ENCODE results near the gene ARF1. TPM values are rescaled to one million over a fixed set of nuclear protein-coding genes. Genes with fewer than 3 reads are reported as not detected.

ARF1 gene
- total and polyA plus RNA-seq, 2 of the 8 experiments (the other 6 are each of a cell fraction or from before 2014, with no cell fraction given), result 265 to 471 TPM

DNA sequence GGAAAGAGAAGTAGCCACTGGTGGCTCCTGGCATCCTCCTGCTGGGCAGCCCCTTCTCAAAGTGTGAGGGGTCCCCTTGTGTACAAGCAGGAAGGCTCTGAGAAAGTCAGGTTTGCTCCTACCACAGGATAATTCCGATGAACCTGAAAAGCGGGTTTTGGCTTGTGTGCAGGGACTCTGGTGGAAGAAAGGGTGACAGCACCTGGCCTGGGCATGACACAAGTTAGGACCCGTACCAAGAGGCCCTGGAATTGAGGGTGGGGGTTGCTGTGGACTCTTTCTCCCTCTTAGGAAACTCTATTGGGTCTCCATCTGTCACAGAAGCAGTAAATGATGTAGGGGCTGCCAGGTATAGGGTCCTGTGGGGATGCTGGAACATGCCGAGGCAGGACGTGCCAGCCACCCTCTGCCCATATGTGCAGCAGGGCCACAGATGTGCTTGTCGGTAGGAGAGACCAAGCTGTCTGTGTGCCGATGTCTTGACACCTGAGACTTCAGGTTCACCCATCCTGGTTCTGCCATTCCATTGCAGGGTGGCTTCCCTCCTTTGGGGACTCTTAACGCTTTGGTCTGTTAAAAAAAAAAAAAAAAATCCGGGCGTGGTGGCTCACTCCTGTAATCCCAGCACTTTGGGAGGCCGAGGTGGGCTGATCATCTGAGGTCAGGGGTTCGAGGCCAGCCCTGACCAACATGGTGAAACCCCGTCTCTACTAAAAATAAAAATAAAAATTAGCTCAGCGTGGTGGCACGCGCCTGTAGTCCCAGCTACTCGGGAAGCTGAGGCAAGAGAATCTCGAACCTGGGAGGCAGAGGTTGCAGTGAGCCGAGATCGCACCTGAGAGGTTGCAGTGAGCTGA is 10.8 kb downstream of the ARF1 start:
- peaks cover 62% of the 10 kb centered on the region for H3K79me1 ChIP-seq (ENCODE audit: low read depth, low read length)
- peaks cover 0 to 3% (median 0%) of the 10 kb centered on the region in 4 experiments; a peak in 3 of 7 replicates for H3K4me1 ChIP-seq (replicated peaks in 1 of 4; ENCODE audit: control insufficient read depth in 3 of 4, insufficient read depth in 4 of 4, low read length in 3 of 4)
- H3K4me2 ChIP-seq (ENCODE audit: insufficient read depth in 1 of 2, low read depth in 2 of 2, low read length in 2 of 2), result no peak overlapping the region
- 91% methylated on average over 19 of the region's 20 CpGs; no CpG with 5 or more reads in 1 of the 2 experiments for WGBS, 2 experiments (ENCODE audit: extremely low coverage in 1 of 2, insufficient coverage in 1 of 2, insufficient read length in 1 of 2, insufficient replicate concordance in 2 of 2, low coverage in 1 of 2, low lambda C conversion rate in 2 of 2, missing lambda C conversion rate in 1 of 2)
- H4K5ac ChIP-seq (ENCODE audit: insufficient read length, low read depth, low read length), result no peak overlapping the region
- no peak overlapping the region for H3K9ac ChIP-seq (replicated peaks in 1 of 4; ENCODE audit: extremely low read depth in 1 of 4, low read depth in 3 of 4, low read length in 3 of 4)
- no peak overlapping the region for H3K27ac ChIP-seq (ENCODE audit: low read depth, low read length)
- no peak overlapping the region for H2AK5ac ChIP-seq (ENCODE audit: low read depth, low read length)
- H2BK15ac ChIP-seq (ENCODE audit: low read length), result no peak overlapping the region
- peaks cover 5 to 12% (median 8%) of the 10 kb centered on the region in 4 experiments; a peak in 7 of 8 replicates for H3K36me3 ChIP-seq (ENCODE audit: control insufficient read depth in 2 of 4, insufficient read depth in 4 of 4, low read length in 3 of 4)
- CTCF ChIA-PET (ENCODE audit: partially characterized antibody), result interaction anchor here (0.7 to 2.9 kb wide), 4 partner anchors 9 to 375 kb away, joined by 3 to 14 read pairs (median 4); no protein-coding TSS in a partner anchor
- H3K4ac ChIP-seq (replicated peaks; ENCODE audit: insufficient read length, low read depth, low read length), result no peak overlapping the region
- no peak for DNase-seq (ENCODE audit: low read depth in 1 of 2, low spot score in 2 of 2)
- peaks cover 57 to 89% of the 10 kb centered on the region in 2 experiments for H3K79me2 ChIP-seq (ENCODE audit: control insufficient read depth in 1 of 2, insufficient read depth in 2 of 2, low read length in 2 of 2)
- no peaks in the 10 kb centered on the region for H3K27me3 ChIP-seq (replicated peaks in 1 of 4; ENCODE audit: control insufficient read depth in 3 of 4, extremely low read depth in 1 of 4, insufficient read depth in 3 of 4, low read length in 3 of 4)
- no peak overlapping the region for H2BK5ac ChIP-seq (ENCODE audit: low read depth, low read length)
- no peaks in the 10 kb centered on the region for H3K23me2 ChIP-seq (ENCODE audit: low read depth, low read length)
- H3K9me3 ChIP-seq (ENCODE audit: insufficient read depth in 2 of 2, low read depth in 1 of 2, low read length in 1 of 2), result peaks cover 3 to 5% of the 10 kb centered on the region in 2 experiments; a peak in 3 of 4 replicates
- no peak overlapping the region for H3K56ac ChIP-seq (replicated peaks; ENCODE audit: insufficient read length, low read depth, low read length)
- no peak overlapping the region for H4K8ac ChIP-seq (ENCODE audit: extremely low read depth, insufficient read depth, low read length)
- no peak overlapping the region for H3K14ac ChIP-seq (ENCODE audit: insufficient read length)
- H4K20me1 ChIP-seq (replicated peaks in 1 of 2; ENCODE audit: control insufficient read depth in 1 of 2, insufficient read depth in 2 of 2, low read length in 2 of 2), result peaks cover 51 to 75% of the 10 kb centered on the region in 2 experiments
- no peak overlapping the region for H3K18ac ChIP-seq (ENCODE audit: extremely low read depth, low read length)
- H2BK20ac ChIP-seq (ENCODE audit: low read length), result no peak overlapping the region
- no peak overlapping the region for H3K4me3 ChIP-seq (ENCODE audit: extremely low read depth in 1 of 4, insufficient read depth in 2 of 4, low read depth in 3 of 4, low read length in 4 of 4)
- FAIRE-seq, result no peak
- H2AFZ ChIP-seq (ENCODE audit: low read length), result no peak overlapping the region
- H3K23ac ChIP-seq (ENCODE audit: insufficient read length), result no peak overlapping the region
- POLR2A ChIA-PET (ENCODE audit: partially characterized antibody), result interaction anchor here (1.1 to 7.1 kb wide), 4 partner anchors 6 to 72 kb away, joined by 3 to 53 read pairs (median 7); partner anchors contain the start of genes ARF1 and IBA57
- H4K91ac ChIP-seq (replicated peaks; ENCODE audit: insufficient read length, low read length), result no peak overlapping the region
- H2BK12ac ChIP-seq (ENCODE audit: low read depth, low read length), result no peak overlapping the region
- H2BK120ac ChIP-seq (replicated peaks; ENCODE audit: low read depth, low read length), result no peak overlapping the region
- no peak for TF ChIP-seq FOSL1 (IDR thresholded peaks at IDR 0.05; ENCODE audit: insufficient read depth, low read depth, low read length)
- no peak for TF ChIP-seq CHD1 (IDR thresholded peaks at IDR 0.05; ENCODE audit: low read depth, low read length)
- TF ChIP-seq BACH1 (IDR thresholded peaks at IDR 0.05; ENCODE audit: low read length), result no peak
- TF ChIP-seq YY1 (IDR thresholded peaks at IDR 0.05; ENCODE audit: low read depth, low read length), result no peak
- TF ChIP-seq CBX5 (IDR thresholded peaks at IDR 0.05; ENCODE audit: low read depth, low read length), result no peak
- TF ChIP-seq SIX5 (IDR thresholded peaks at IDR 0.05; ENCODE audit: low read depth, low read length), result no peak
- no peak for TF ChIP-seq CREB1 (IDR thresholded peaks at IDR 0.05)
- TF ChIP-seq TCF12 (IDR thresholded peaks at IDR 0.05; ENCODE audit: low read depth, low read length), result no peak
- no peak for TF ChIP-seq SRF (IDR thresholded peaks at IDR 0.05; ENCODE audit: low read depth, low read length)
- TF ChIP-seq EZH2 (IDR thresholded peaks at IDR 0.05; ENCODE audit: low read depth, low read length, severe bottlenecking), result no peak
- TF ChIP-seq BCL11A (IDR thresholded peaks at IDR 0.05; ENCODE audit: low read depth in 2 of 2, low read length in 2 of 2), result no peak
- no peak for TF ChIP-seq JUND (IDR thresholded peaks at IDR 0.05; ENCODE audit: low read length)
- TF ChIP-seq, protein P1, sequence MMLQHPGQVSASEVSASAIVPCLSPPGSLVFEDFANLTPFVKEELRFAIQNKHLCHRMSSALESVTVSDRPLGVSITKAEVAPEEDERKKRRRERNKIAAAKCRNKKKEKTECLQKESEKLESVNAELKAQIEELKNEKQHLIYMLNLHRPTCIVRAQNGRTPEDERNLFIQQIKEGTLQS (IDR thresholded peaks at IDR 0.05; ENCODE audit: insufficient read depth, low read depth, low read length), result no peak
